Transverse colon (tissue), 4 donors: Measurements from ENCODE around the gene AHNAK2. TPM values are rescaled to one million over a fixed set of nuclear protein-coding genes. Genes with fewer than 3 reads are reported as not detected.

Experiments used
- DNase-seq: peaks from one replicate; pipeline ENCODE4 v3.0.0-alpha.2; 2019
- H3K27ac ChIP-seq, 4 donors: fragments of 200-600 bp; sonication (generic); 2 replicates each; pipeline ENCODE4 v1.5.1; 2016 to 2018; ENCODE audit warnings: inconsistent platforms in 4 of 4
- H3K27me3 ChIP-seq: fragments of 200-600 bp; sonication (generic); 2 replicates; pipeline ENCODE4 v1.5.1; 2017; ENCODE audit warnings: inconsistent platforms
- H3K36me3 ChIP-seq, 4 donors: fragments of 200-600 bp; sonication (generic); 2 replicates each; pipeline ENCODE4 v1.5.1; 2017 to 2019; ENCODE audit warnings: inconsistent platforms in 4 of 4
- H3K4me1 ChIP-seq, 4 donors: fragments of 200-600 bp; sonication (generic); 2 replicates each; pipeline ENCODE4 v1.5.1; 2017 to 2020; ENCODE audit warnings: inconsistent platforms in 4 of 4
- H3K4me3 ChIP-seq, 4 donors: fragments of 200-600 bp; sonication (generic); 1 replicate in 1 of 4; 2 replicates in 3 of 4; pipeline versions ENCODE4 v1.5.1 to v1.6.1; 2017 to 2019; ENCODE audit warnings: inconsistent platforms in 4 of 4
- H3K9me3 ChIP-seq, 2 donors: fragments of 200-600 bp; sonication (generic); 2 replicates each; pipeline ENCODE4 v1.5.1; 2017 to 2019; ENCODE audit warnings: inconsistent platforms in 2 of 2
- EP300 ChIP-seq: sonication (generic); formaldehyde crosslinking; IDR thresholded peaks from one replicate; pipeline ENCODE4 v1.6.1; 2017; ENCODE audit warnings: antibody characterized with exemption, low read depth
- POLR2A ChIP-seq: fragments of 450-650 bp; IDR thresholded peaks from one replicate; pipeline ENCODE4 v1.6.1; 2016; ENCODE audit warnings: antibody characterized with exemption, mild to moderate bottlenecking, moderate library complexity
- POLR2AphosphoS5 ChIP-seq, 3 donors: sonication (generic); formaldehyde crosslinking; IDR thresholded peaks; one replicate each; pipeline ENCODE4 v1.6.1; 2016; ENCODE audit warnings: antibody characterized with exemption in 3 of 3
- WGBS, 2 donors: methylation state at CpG; one replicate each; pipeline ENCODE4 v1.1.5; 2018; ENCODE audit warnings: low coverage in 1 of 2; 5-methylcytosine and 5-hydroxymethylcytosine counted together
- in situ Hi-C, 4 donors: fragments of 200-750 bp; cut with MboI; loops; one replicate each; pipeline versions ENCODE4 v1.15.0 to v1.15.1; 2017; ENCODE audit warnings: low sequenced_read_pairs in 3 of 4, low pct_ligation_motif_present in 1 of 4, low pct_unique_long_range_greater_than_20kb in 1 of 4
- intact Hi-C: fragments of 100-400 bp; cut with DNase I; formaldehyde crosslinking; loops from one replicate; pipeline ENCODE4 v1.15.1; 2023; ENCODE audit warnings: low total_unique reads
- total RNA-seq, 4 donors: library from RNA; depleted of rRNA; stranded (reverse); fragments of >200 nt; gene quantifications; one replicate each; pipeline ENCODE4 v1.1.0, GENCODE V29; 2016
- TF ChIP-seq, protein P1 (sequence below), 5 experiments: fragments of 200-600 bp in 3 of 5; fragments of 450-650 bp in 2 of 5; sonication (generic) in 3 of 5; IDR thresholded peaks; 1 replicate in 2 of 5; 2 replicates in 3 of 5; pipeline ENCODE4 v1.5.1; 2016 to 2017; ENCODE audit warnings: antibody characterized with exemption in 5 of 5, inconsistent platforms in 3 of 5, mild to moderate bottlenecking in 2 of 5, moderate library complexity in 1 of 5

AHNAK2 gene
- total RNA-seq, 4 donors from 2014 or later, result 19.4 to 75.2 (median 28.5) TPM

DNA sequence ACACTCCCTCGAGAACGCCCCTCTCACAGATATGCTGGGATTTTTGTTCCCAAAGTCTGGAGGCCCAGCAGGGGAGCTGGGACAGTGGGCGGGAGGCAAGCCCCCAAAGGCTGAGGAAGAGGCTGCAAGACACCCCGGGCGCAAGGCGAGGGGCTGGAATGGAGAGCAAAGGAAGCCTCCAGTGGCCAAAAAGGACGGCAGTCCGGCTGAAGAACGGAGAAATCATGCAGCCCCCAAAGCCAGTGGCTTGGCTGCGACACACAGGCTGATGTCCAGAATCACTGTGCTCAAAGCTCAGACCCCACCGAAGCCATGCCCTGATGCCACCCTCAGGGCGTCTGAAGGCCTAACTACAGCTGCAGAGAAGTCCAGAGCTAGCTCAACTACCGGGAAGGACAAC lies 18.3 kb upstream of the AHNAK2 start:
- TF ChIP-seq, protein P1, sequence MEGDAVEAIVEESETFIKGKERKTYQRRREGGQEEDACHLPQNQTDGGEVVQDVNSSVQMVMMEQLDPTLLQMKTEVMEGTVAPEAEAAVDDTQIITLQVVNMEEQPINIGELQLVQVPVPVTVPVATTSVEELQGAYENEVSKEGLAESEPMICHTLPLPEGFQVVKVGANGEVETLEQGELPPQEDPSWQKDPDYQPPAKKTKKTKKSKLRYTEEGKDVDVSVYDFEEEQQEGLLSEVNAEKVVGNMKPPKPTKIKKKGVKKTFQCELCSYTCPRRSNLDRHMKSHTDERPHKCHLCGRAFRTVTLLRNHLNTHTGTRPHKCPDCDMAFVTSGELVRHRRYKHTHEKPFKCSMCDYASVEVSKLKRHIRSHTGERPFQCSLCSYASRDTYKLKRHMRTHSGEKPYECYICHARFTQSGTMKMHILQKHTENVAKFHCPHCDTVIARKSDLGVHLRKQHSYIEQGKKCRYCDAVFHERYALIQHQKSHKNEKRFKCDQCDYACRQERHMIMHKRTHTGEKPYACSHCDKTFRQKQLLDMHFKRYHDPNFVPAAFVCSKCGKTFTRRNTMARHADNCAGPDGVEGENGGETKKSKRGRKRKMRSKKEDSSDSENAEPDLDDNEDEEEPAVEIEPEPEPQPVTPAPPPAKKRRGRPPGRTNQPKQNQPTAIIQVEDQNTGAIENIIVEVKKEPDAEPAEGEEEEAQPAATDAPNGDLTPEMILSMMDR (IDR thresholded peaks at IDR 0.05), result no peak
- TF ChIP-seq POLR2A, result no peak
- Histone ChIP-seq H3K9me3 (no peaks in the 10 kb centered on the region), H3K27ac (no peak overlapping the region), H3K4me3 (no peak overlapping the region), H3K36me3 (no peaks in the 10 kb centered on the region), H3K4me1 (no peaks in the 10 kb centered on the region), H3K27me3 (no peaks in the 10 kb centered on the region)
- intact Hi-C loops (no loop called here), in situ Hi-C loops (no loop called here)
- WGBS, 2 donors, result 93% methylated on average over 13 of the region's 13 CpGs; no CpG with 5 or more reads in 1 of the 2 donors
- no peak for DNase-seq

DNA sequence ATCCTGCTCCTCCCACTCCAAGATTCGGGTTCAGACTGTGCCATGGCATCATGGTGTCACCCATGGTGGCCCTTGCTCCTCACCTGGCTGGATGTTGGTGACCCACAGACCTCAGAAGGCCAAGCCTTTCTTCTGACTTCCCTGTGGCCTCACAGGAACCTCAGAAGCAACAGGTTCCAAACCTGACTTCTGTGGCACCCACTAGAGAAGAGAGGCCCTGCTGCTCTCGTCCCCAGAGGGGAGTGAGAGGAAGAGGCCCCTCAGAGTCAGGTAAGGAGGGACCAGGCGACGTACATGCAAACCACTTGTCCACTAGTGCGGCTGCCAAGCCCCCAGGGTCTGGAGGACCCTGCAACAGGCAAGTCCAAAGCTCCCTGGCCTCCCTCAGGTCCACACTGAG lies 17.9 kb upstream of the AHNAK2 start:
- DNase-seq, result no peak
- H3K4me3 ChIP-seq, result no peak overlapping the region
- no peaks in the 10 kb centered on the region for H3K9me3 ChIP-seq
- H3K27me3 ChIP-seq, result no peaks in the 10 kb centered on the region
- H3K27ac ChIP-seq, result no peak overlapping the region
- TF ChIP-seq EP300 (no peak), POLR2AphosphoS5 (IDR thresholded peaks at IDR 0.05) (no peak), POLR2A (no peak)
- TF ChIP-seq, protein P1 (IDR thresholded peaks at IDR 0.05), result no peak
- WGBS, 2 donors, result 40 to 83% methylated on average over 1 to 5 of the region's 5 CpGs
- no peaks in the 10 kb centered on the region for H3K4me1 ChIP-seq
- no peaks in the 10 kb centered on the region for H3K36me3 ChIP-seq
- intact Hi-C loops (no loop called here), in situ Hi-C loops (no loop called here)

DNA sequence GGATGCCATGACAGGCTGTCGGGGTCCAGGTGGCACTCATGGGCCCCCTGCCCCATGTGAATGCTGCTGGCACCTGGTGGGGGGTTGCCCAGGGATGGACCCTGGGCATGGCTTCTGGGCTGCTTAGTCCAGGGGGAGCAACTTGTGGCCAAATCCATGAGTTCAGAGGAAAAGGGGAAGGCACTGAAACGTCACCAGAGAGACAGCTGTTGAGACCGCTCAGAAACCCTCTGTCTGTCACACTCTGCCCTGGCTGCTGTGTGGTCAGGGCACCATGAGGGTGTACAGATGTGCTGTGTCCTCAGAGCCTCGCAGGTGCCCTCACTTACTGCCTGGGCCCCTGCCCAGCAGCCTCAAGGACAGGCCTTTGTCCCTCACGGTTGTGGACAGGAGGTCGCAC lies 16.8 kb upstream of the AHNAK2 start:
- Histone ChIP-seq H3K27ac (no peak overlapping the region), H3K27me3 (no peaks in the 10 kb centered on the region), H3K9me3 (no peaks in the 10 kb centered on the region), H3K36me3 (no peaks in the 10 kb centered on the region), H3K4me1 (no peaks in the 10 kb centered on the region), H3K4me3 (no peak overlapping the region)
- intact Hi-C loops (no loop called here), in situ Hi-C loops (no loop called here)
- 80 to 91% methylated on average over 2 to 6 of the region's 6 CpGs for WGBS, 2 donors
- no peak for DNase-seq
- no peak for TF ChIP-seq POLR2A
- TF ChIP-seq EP300, result no peak
- no peak for TF ChIP-seq POLR2AphosphoS5 (IDR thresholded peaks at IDR 0.05)

DNA sequence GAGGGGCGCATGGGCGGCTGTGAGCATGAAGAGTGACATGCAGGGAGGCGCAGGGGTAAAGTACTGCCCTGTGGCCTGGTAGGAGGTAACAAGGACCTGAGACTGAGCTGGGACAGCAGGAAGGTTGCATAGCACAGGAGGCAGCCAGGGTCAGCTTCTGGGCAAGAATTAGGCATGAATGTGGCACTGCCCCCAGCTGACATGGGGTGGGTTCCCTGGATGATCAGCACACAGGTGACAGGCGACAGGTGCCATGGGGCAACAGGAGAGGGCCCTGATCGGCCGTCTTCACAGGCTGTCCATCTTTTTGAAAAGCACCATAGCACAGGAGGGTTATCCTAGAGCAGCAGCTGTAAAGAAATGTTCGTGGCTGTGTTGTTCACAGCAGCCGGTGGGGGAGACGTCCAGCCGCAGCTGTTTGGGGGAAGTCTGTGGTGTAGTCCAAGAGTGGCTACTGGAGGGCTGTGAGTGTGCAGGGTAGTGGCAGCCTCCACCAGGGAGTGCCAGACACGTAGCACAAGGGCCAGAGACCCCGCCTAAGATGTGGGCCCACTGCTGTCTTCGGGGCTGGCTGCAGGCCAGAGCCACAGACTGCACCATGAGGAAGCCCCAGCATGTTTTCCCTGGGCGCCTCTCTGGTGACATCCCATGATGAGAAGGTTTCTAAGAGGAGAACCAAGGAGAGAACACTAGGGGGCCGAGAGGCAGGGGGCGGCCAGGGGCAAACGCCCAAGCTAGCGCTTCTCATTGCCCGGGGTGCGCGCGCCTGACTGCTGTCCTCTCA lies 15.8 kb upstream of the AHNAK2 start:
- no peaks in the 10 kb centered on the region for H3K9me3 ChIP-seq
- DNase-seq, result no peak
- intact Hi-C loops, result no loop called here
- H3K27ac ChIP-seq, result no peak overlapping the region
- TF ChIP-seq POLR2A (no peak), EP300 (no peak)
- no peaks in the 10 kb centered on the region for H3K27me3 ChIP-seq
- no peaks in the 10 kb centered on the region for H3K4me1 ChIP-seq
- no peaks in the 10 kb centered on the region for H3K36me3 ChIP-seq
- in situ Hi-C loops, result no loop called here
- 85% methylated on average over 22 of the region's 22 CpGs; no CpG with 5 or more reads in 1 of the 2 donors for WGBS, 2 donors
- no peak overlapping the region for H3K4me3 ChIP-seq

DNA sequence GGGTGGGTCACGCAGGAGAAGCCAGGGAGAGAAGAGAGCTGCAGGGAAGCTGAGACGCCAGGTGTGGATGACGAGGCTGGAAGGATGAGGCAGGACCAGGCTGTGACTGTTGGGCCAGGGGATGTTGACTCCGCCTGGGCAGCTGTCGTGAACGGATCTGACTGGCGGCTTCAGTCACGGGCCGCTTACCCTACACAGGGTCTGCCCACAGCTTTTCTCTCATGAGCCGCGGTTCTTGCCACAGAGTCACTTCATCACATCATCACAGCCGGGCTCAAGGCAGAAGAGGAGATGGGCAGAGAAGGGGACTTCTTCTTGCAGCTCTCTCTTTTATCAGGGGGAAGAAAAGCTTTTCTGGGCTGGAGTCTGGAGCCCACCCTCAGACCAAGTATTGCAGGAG lies 15.1 kb upstream of the AHNAK2 start:
- DNase-seq, result no peak
- Histone ChIP-seq H3K27ac (no peak overlapping the region), H3K4me3 (no peak overlapping the region), H3K27me3 (no peaks in the 10 kb centered on the region), H3K4me1 (no peaks in the 10 kb centered on the region), H3K9me3 (no peaks in the 10 kb centered on the region), H3K36me3 (no peaks in the 10 kb centered on the region)
- intact Hi-C loops, result no loop called here
- TF ChIP-seq, protein P1 (IDR thresholded peaks at IDR 0.05), result no peak
- in situ Hi-C loops, result no loop called here
- WGBS, 2 donors, result 86% methylated on average over 12 of the region's 12 CpGs; no CpG with 5 or more reads in 1 of the 2 donors
